GM21717 (cell line): Measurements from ENCODE around the gene FLYWCH2.
A peak's percentile ranks its signal among the peaks of the same experiment; 100 is the strongest.

Experiments
- ATAC-seq: cut with Tn5 transposase; IDR thresholded peaks from one replicate; pipeline ENCODE4 v1.9.1; 2021; ENCODE audit warnings: mild to moderate bottlenecking, moderate library complexity; ENCODE audit not compliant: unreplicated experiment

FLYWCH2 gene, protein sequence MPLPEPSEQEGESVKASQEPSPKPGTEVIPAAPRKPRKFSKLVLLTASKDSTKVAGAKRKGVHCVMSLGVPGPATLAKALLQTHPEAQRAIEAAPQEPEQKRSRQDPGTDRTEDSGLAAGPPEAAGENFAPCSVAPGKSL

DNA sequence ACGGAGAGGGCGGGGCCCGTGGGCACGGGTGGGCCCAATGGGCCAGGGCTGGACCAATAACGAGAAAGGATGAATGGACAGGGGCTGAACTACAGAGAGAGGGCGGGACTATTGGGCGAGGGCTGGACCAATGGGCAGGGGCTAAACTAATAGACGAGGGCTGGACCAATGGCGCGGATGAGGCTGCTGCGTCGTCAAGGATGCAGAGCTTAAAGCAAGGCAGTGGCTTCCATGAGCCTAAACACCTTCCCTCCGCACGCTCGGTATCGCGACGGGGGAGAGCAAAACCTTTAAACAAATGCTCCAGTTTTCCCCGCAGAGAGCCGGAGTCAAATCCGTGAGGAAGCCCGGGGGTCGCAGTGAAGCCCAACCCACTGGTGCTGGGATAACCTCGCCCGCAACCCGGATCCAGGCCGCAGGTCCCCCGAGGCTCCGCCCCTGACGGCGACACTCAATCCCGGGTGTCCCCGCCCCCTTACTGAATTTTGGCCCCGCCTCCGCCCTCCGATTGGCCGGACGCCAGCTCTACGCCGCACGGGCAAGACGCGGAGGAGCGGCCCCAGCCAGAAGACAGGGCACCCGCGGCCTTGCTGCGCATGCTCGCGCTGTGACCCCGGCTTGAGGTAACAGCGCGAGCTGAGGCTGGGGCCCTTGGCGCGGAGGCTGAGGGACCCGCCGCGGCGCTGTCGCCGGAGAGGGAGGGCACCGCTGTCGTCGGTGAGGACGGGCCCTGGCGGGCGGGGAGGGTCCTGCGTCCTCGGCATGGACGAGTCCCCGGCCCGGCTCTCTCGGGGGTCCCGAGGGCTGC, at the start of gene FLYWCH2:
TSS of gene FLYWCH2 (plus strand) at position 566 of the 808 bp plus-strand sequence. CDS start 13,235 bp downstream, outside the sequence.
- ATAC-seq, result peak; percentile 85

DNA sequence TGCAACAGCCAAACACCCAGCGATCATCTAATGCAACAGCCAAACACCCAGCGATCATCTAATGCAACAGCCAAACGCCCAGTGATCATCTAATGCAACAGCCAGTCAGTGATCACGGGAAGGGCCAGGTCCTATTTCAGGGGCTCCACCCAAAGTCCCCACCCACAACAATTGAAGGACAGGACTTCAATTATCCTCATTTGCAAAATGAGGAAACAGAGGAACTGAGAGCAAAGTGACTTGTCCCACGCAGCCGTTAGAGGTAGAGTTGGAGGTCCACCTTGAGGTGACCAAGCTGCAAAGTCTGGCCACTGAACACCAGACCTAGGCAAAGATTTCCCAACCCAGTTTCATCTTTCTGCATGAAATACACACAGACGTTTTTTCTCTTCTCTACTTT, 49.2 kb upstream of the FLYWCH2 start:
- ATAC-seq, result no peak

DNA sequence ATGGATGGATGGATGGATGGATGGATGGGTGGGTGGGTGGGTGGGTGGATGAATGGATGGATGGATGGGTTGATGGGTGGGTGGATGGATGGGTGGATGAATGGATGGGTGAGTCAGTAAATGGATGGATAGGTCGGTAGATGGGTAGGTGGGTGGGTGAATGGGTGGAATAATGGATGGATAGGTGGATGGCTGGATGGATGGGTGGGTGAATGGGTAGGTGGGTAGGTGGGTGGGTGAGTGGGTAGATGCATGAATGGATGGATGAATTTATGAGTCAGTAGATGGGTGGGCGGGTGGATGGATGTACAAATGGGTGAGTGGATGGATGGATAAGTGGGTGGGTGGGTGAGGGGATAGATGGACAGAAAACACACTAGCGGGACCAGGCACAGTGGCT, 48.0 kb upstream of the FLYWCH2 start:
- ATAC-seq, result no peak

DNA sequence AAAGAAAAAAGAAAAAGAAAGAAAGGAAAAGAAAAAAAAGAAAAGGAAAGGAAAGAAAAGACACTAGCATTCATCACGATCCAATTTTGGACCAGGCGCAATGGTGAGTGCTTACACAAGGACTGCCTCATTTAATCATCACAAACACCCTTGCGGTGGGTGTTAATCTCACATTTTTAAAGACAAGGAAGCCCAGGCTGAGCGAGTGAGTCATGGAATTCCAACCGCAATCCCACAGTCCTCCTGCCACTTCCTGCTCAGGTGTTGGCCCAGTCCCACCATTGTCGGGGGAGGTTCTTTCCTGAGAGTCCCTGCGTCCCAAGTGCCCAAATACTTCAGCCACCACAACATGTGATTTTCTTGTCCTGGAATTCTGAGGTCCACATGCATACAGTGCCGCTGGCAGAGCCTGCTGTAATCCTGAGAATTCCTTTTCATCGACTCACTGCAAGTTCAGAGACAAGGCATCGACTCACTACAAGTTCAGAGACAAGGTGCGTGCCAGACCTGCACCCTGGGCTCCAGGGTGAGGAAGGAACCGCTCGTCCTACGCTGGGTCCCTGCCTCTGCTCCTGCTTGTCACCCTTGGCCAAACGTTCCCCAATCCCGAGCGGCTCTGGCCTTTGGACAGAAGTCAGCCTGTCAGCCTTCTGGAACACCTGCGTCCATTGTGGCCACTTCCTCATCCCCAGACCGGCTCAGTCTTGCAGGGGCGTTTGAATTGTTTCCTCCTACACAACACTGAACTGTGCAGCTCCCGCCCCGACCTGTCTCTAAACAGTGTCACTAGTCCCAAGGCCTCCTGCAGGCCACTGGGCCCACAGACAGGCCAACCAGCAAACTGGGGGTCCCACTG, 47.1 kb upstream of the FLYWCH2 start:
- no peak for ATAC-seq

DNA sequence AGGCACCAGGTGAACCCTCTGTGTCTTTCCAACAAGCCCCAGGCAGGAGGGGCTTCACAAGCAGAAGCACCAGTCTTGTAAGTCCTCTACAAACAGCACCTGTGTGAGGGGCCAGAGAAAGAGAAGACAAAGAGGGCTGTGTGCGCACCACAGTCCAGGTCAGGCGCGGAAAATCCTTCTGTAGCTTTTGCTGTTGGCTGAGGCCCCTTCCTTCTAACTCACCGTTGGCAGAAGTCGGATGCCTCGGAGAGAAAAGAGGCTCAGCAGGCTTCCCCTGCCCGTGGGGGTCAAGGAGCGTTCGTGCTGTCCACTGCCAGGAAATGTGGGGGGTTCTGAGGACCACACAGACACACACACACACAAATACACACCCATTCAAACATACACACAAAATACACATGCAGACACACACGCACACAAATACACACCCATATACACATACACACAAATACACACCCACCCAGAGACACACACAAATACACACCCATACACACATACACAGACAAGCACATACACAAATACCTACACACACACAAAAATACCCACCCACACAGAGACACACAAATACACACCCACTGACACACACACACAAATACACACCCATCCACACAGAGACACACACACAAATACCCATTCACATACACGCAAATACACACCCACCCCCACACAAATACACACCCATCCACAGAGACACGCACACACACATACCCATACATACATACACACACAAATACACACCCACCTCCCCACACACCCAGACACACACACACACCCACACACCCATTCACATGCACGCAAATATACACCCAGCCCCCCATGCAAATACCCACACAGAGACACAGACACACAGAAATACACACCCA, 46.1 kb upstream of the FLYWCH2 start:
- no peak for ATAC-seq

DNA sequence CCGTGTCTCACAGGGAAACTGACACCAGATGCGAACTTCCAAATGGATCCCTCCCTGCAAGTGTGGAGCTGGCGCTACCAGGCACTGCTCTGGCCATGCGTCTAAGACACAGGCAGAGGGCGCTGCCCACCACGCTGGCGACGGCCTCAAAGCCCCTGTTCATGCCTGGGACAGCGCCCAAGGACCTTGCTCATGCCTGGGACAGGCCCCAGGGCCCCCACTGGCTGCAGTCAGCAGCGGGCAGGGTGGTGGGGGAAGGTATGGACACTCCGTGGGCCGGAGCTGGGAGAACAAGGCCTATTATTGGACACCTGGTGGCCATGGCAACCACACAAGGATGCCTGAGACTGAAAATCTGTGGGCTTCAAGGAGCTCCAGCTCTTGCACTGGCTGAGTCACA, 44.1 kb upstream of the FLYWCH2 start:
- no peak for ATAC-seq

DNA sequence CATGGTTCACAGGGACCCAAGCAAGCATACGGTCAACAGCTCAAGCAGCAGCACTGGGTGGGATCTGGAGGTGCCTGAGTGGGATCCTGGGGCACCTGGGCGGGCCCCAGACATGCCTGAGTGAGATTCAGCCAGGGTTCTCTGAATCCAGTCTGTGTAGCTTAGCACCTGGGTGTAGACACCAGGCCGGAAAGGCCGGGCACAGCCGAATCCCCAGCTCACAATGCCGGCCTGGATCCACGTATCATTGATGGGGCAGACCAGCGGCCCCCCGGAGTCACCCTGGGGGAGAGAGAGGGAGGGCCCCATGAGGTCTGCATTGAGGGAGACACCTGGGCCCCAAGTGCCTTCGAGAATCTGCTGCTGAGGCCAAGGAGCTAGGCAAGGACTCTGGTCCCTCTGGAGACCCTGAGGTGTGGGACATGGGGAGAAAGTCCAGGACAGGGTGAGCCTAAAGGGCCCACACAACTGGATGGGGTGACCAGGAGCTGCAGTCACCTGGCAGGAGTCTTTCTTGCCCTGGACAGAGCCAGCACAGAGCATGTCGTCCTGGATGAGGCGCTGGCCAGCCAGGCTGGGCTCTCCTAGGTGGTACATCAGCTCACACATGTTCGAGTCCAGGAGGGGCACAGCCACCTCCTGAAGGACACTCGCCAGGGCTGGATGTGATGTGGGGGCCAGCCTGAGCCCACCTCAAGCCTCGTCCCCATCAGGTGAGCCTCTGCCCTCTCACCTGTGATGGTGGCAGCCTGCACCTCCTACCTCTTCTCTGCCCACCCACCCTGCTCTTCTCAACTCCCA, 43.2 kb upstream of the FLYWCH2 start:
- no peak for ATAC-seq

DNA sequence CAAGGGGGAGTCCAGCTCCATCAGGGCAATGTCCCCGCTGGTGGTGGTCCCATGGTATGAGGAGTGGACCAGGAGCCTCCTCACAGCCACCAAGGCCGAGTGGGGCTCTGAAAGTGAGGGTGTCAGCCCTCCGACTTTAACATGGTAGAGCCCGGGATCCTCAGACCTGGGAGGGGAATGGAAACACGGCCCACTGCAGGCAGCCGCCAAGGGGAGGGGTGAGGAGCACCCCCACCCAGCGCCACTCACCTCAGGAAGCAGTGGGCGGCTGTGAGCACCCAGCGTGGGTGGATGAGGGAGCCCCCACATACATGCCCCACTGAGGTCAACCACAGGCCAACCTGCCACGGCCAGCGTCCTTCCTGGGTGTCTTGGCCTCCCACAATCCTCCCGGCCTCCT, 42.1 kb upstream of the FLYWCH2 start:
- ATAC-seq, result no peak

DNA sequence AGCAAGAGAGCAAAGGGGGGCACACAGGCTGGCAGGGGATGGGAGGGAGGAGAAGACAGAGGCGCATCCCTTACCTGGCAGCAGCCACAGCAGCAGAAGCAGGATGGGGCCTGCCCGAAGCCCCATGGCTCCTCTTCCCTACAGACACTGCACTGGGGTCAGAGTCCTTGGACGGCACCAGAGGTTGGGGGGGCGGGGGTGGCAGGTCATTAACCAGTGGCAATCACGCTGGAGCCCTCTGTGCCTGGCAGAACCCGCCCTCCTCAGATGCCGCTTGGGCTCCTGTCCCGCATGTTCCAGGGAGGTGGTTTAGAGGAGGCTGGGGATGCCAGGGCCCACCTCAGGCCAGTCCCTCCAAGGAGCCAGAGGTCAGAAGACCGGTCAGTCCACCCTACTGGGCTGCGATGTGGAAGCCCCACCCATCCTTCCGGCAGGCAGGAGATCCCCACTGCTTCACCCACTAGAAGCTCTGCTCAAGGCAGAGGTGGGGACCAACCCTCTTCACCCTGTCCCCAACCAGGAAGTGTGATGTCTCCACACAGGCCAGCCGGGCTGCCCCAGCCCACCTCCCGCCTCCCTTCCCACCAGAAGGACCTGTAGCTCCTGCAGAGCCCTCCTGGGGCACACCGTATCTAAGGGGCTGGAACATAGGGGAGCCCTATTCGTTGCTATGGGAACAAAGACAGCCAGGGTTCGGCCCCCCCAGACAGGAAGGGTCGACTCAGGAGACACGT, 41.2 kb upstream of the FLYWCH2 start:
- no peak for ATAC-seq

DNA sequence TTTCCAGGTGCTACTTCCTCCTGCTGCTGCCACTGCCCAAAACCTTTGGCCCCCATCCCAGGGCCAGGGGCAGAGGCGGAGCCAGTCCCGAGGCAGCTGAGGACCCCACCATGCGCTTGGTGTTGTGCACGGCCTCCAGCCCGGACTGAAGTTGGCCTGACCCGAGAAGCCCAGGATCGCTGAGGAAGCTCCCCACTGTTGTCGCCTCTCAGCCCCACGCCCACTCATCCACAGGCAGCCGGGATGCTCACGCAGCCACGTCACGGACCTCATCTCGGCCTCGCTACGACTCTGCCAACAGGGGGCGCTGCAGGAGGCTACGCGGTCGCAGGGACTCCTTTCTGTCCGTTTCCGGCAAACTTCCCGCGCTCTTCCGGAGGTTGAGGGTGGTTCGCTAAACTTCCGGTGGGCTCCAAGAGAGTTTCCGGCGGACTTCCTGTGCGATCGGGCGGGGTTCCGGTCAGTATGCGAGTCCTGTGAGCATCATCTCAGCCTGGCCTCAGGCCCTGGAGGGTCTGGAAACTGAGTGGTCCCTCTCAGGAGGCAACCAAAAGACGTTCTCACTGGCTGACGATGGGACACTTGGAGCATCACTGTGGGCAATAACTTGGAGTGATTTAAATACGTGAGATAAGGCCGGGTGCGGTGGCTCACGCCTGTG, 40.5 kb upstream of the FLYWCH2 start:
- ATAC-seq, result no peak

DNA sequence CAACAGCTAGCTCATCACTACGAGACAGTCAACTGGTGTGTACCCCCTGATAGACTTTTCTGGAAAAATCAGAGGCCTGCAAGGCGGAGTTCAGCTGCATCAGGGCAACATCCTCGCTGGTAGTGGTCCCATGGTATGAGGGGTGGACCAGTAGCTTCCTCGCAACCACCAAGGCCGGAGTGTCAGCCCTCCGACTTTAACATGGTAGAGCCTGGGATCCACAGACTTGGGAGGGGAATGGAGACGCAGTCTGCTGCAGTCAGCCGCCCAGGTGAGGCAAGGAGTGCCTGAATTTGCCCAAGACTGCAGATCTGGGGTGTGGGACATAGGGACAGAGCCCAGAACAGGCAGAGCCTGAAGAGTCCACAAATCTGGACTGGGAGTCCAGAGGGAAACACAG, 39.5 kb upstream of the FLYWCH2 start:
- no peak for ATAC-seq

DNA sequence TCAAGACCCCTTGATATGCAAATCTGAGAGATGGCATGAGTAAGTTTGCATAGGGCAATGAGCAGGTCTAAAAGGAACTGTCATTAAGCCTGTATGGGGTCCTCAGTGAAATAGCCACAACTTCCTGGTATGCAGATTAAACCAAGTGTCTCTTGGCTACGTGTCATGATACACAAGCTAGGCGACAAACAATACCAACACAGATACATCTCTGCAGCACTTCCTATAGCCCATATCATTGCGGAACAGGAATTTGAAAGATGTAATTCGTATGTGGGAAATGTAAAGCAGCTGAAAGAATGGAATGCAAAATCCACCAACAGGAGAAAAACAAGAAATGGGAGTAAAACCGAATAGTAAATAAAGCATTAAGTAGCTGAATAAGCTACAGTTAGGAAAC, 37.9 kb upstream of the FLYWCH2 start:
- no peak for ATAC-seq

DNA sequence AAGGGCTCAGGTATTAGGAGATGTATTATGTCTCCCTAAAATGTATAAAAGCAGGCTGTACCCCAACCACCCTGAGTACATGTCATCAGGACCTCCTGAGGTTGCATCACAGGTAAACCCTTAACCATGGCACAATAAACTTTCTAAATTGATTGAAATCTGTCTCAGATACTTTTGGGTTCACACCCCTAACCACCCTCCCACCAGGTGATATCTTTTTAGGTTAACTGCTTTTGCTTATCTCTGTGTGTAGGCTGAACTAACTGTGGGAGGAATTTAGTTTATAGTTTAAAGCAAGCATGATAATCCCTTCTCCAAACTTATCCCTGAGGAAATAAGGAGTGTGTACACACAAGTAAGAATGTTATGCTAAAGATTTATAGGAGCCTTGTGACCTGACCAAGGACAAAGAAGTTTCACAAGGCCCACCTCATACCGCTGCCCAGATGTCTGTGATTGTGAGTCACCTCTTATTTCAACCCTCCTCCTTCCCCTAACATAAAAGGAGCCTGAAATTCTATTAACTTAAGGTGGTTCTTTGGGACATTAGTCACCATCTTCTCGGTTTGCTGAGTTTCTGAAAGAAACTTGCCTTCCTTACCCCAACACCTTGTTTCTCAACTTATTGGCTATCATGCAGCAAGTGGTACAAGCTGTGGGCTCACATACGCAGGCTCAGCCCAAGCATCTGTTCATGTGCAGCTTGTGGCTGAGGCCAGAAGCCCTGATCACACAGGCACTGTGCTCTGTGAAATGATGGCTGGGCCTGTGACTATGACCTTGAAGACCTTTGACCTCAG, 36.3 kb upstream of the FLYWCH2 start:
- no peak for ATAC-seq

DNA sequence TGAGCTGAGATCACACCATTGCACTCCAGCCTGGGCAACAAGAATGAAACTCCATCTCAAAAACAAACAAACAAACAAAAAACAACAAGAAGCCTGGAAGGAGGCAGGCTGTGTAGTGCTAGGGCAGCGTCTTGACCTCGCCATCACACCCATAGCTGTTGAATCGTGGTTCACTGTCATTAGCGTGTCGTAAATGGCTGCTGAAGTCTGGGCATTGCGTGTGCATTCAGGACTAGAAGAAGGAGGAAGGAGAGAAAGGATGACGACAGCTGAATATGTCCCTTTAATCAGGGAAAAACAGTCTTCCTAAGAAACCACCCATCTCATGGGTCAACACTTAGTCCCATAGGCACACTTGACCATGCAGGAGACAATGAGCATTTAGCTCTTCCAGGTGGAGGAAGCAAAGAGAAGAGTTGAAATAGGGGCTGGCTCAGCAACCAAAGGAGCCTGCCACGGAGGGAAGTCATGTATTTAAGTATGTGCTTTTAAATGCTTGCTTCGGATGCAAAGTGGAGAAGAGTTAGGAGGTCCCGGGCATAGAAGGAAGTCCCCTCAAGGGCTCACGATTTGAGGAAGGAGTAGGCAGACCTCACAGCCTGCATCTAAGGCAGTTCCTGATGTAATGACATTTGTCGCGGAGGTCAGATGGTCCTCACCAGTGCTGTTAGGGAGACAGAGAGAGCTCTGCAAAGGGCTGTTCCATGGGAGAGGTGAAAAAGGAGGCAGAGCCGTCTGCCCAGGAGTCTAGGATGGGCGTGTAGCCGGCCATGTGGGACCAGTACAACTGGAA, 33.9 kb upstream of the FLYWCH2 start:
- ATAC-seq, result no peak

DNA sequence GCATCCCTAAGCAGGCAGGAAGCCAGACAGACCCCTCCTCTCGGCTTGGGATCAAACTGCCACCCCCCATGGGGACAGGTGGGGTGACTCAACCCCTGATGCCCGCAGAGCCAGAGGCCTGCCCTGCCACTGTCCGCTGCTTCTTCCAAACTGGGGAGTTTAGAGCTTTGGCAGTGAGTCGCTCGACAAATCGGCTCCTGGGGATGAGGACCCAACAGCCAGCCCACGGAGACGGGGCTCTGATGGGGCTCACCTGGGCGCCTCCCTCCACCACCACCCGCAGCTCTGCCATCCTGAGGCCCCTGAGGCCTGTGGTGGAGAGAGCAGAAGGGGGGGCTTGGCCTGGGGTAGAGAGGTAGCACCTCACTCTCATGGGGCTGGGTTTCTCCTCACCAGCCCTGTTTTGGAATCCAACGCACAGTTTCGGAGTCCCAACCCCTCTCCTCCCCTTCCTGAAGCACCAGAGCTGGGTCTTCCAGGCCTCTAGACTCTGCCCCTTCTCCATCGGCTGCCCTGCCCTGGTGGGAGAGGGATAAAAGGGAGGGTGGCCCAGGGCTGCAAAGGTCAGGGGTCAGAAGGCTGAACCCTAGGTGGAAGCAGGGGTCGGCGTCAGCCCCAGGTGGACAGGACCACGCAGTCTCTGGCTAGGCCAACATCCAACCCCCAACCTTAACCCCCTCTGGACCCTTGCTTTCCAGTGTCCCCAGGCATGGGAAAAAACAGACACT, 30.8 kb upstream of the FLYWCH2 start:
- ATAC-seq, result no peak

DNA sequence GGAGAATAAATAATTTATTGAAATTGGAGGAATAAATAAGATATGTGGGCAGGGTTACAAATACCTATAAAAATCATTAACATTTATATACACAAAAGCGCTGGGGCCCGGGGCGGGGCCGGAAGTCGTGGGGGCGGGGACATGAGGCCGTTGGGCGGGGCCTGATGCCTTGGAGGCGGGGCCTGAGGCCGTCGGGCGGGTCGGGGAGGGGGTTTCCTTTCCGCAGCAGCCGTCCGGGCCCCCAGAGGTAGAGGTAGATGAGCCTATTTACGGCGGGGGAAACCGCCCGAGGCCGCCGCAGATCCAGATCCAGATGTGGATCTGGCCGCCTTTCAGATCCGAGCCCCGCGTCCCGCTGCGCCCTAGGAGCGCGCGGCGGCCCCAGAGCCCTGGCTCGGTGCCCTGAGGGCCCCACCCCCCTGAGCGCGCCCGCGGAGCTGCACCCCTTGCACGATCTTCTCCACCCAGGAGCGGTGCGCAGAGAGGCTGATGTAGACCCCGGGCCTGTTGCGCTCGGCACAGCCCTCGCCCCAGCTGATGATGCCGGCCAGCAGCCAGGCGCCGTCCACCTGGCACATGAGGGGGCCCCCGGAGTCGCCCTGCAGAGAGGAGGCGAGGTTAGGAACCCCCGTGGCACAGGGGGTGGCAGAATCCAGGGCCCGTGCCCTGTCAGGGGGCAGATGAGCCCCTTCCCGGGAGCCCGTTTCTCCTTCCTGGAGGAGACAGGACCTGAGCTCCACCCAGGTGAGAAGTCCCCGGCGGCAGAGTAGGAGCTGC, 30.1 kb upstream of the FLYWCH2 start:
- ATAC-seq, result no peak
